GM18870 (cell line): Measurements from ENCODE around the gene NUCKS1.

Experiments used
- ATAC-seq: cut with Tn5 transposase; IDR thresholded peaks from one replicate; pipeline ENCODE4 v1.9.1; 2021; ENCODE audit warnings: moderate library complexity; ENCODE audit not compliant: unreplicated experiment

Gene NUCKS1

GRCh38 chr1:205772607-205773032 is 22.6 kb upstream of the NUCKS1 start:
- ATAC-seq, result no peak

- ATAC-seq, result no peak
These were observed 20.6 kb upstream of the NUCKS1 start for GRCh38 chr1:205770618-205771017.

GRCh38 chr1:205769641-205770365 is 19.8 kb upstream of the NUCKS1 start:
- no peak for ATAC-seq

GRCh38 chr1:205767248-205767647 is 17.3 kb upstream of the NUCKS1 start:
- no peak for ATAC-seq

- ATAC-seq, result no peak
These were observed 16.6 kb upstream of the NUCKS1 start for GRCh38 chr1:205766570-205766969.

GRCh38 chr1:205766038-205766437 is 16.1 kb upstream of the NUCKS1 start:
- ATAC-seq, result no peak

GRCh38 chr1:205764578-205764977 is 14.6 kb upstream of the NUCKS1 start:
- no peak for ATAC-seq

GRCh38 chr1:205763980-205764379 is 14.0 kb upstream of the NUCKS1 start:
- ATAC-seq, result no peak

- no peak for ATAC-seq
These were observed 10.6 kb upstream of the NUCKS1 start for GRCh38 chr1:205760606-205761005.

GRCh38 chr1:205756552-205756951 is 6.6 kb upstream of the NUCKS1 start:
- no peak for ATAC-seq

- no peak for ATAC-seq
These were observed 4.9 kb upstream of the NUCKS1 start for GRCh38 chr1:205754857-205755256.

- no peak for ATAC-seq
These were observed 1.2 kb upstream of the NUCKS1 start for GRCh38 chr1:205751036-205751651.

GRCh38 chr1:205749234-205750137 is 496 bp downstream of the NUCKS1 start:
- ATAC-seq, result peak; percentile 40

- ATAC-seq, result peak; percentile 6
These were observed 1.4 kb downstream of the NUCKS1 start for GRCh38 chr1:205748403-205749233.

- ATAC-seq, result no peak
These were observed 3.1 kb downstream of the NUCKS1 start for GRCh38 chr1:205746757-205747412.

GRCh38 chr1:205744403-205744802 is 5.6 kb downstream of the NUCKS1 start:
- no peak for ATAC-seq

GRCh38 chr1:205743977-205744376 is 6.0 kb downstream of the NUCKS1 start:
- no peak for ATAC-seq

- no peak for ATAC-seq
These were observed 8.3 kb downstream of the NUCKS1 start for GRCh38 chr1:205741681-205742080.

- ATAC-seq, result no peak
These were observed 10.4 kb downstream of the NUCKS1 start for GRCh38 chr1:205739348-205740160.
